Measurements from ENCODE around the gene SNRPA1. TPM values are rescaled to one million over a fixed set of nuclear protein-coding genes. Genes with fewer than 3 reads are reported as not detected.
"Not testable (repeated sequence)": the region's sequence is repeated elsewhere in the genome, so short reads cannot be mapped to it uniquely, and the experiment has no call there.

SNRPA1 gene
- total RNA-seq, 1 donor from 2014 or later = 15.0 TPM

GRCh38 chr15:101293122-101293521 lies 1.9 kb downstream of the SNRPA1 start:
- no peak for DNase-seq

GRCh38 chr15:101288905-101289513 lies 6.0 kb downstream of the SNRPA1 start:
- DNase-seq = no peak

GRCh38 chr15:101287342-101287741 lies 7.7 kb downstream of the SNRPA1 start:
- DNase-seq = not testable (repeated sequence)

GRCh38 chr15:101286471-101287114 lies 8.5 kb downstream of the SNRPA1 start:
- DNase-seq = no peak

GRCh38 chr15:101283931-101284330 lies 11.1 kb downstream of the SNRPA1 start:
- no peak for DNase-seq

GRCh38 chr15:101280007-101280406 lies 15.0 kb downstream of the SNRPA1 start:
- no peak for DNase-seq

GRCh38 chr15:101277943-101278564 lies 17.0 kb downstream of the SNRPA1 start:
- DNase-seq = no peak

- DNase-seq = peak; percentile 80
Measured at GRCh38 chr15:101277038-101277822, 17.8 kb downstream of the SNRPA1 start, which contains the start of gene SELENOS. Gene SELENOS (minus strand): TSS chr15:101277485. CDS start chr15:101277417, 68 bp downstream.

- no peak for DNase-seq
Measured at GRCh38 chr15:101276501-101277037, 18.5 kb downstream of the SNRPA1 start.

- DNase-seq = no peak
Measured at GRCh38 chr15:101275018-101275417, 20.0 kb downstream of the SNRPA1 start.

- no peak for DNase-seq
Measured at GRCh38 chr15:101273534-101273933, 21.5 kb downstream of the SNRPA1 start.

- DNase-seq = no peak
Measured at GRCh38 chr15:101272584-101272983, 22.5 kb downstream of the SNRPA1 start.

GRCh38 chr15:101269479-101270223 lies 25.4 kb downstream of the SNRPA1 start:
- DNase-seq = no peak

- peak; percentile 51 for DNase-seq
Measured at GRCh38 chr15:101267320-101268104, 27.5 kb downstream of the SNRPA1 start.

- no peak for DNase-seq
Measured at GRCh38 chr15:101266787-101267186, 28.3 kb downstream of the SNRPA1 start.

GRCh38 chr15:101266034-101266433 lies 29.0 kb downstream of the SNRPA1 start:
- no peak for DNase-seq

GRCh38 chr15:101264911-101265641 lies 30.0 kb downstream of the SNRPA1 start:
- DNase-seq = no peak

GRCh38 chr15:101264011-101264410 lies 31.0 kb downstream of the SNRPA1 start:
- DNase-seq = no peak

- DNase-seq = no peak
Measured at GRCh38 chr15:101262551-101262950, 32.5 kb downstream of the SNRPA1 start.

Measured in occipital lobe (tissue), 2 donors.